ENCODE results near the gene TK2.
"Not testable (repeated sequence)": the region's sequence is repeated elsewhere in the genome, so short reads cannot be mapped to it uniquely, and the experiment has no call there.

The TK2 gene

DNA sequence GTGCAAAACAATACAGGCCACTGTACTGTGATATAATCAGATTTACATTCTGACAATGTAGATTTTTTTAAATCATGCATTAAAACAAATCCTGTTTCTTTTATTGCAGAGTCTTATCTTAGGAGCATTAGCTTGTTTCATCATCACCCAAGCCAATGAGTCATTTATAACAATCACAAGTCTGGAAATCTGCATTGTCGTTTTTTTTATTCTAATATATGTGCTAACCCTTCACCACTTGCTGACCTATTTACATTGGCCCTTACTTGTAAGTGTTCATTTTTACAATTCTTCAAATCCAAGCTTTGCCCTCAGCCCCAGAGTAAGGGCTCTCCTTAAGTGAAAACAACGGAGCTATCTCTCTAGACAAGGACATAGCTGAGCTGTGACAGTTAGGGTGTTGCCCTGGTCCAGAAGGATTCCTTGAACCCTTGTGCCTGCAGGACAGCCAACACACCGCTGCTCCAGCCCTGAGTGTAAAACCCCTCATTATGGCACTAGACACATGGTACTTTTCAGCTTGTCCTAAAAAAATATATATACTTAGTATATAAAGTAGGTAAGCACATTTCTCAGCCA is 20.0 kb upstream of the TK2 start:
- no peak overlapping the region for H3K27ac ChIP-seq (ENCODE audit: low read depth, low read length)
- no peaks in the 10 kb centered on the region for H3K9me2 ChIP-seq (replicated peaks; ENCODE audit: insufficient read depth, low read length)
- H3K9ac ChIP-seq (ENCODE audit: low read length) = no peak overlapping the region
- peaks cover 10% of the 10 kb centered on the region; the same call in 1 of the 2 replicates for H3F3A ChIP-seq (ENCODE audit: insufficient read depth)
- H3K4me3 ChIP-seq (ENCODE audit: insufficient read depth, low read length, poor library complexity, severe bottlenecking) = no peak overlapping the region
- no peaks in the 10 kb centered on the region for H3K27me3 ChIP-seq (ENCODE audit: low read length)
- H3K36me3 ChIP-seq (ENCODE audit: low read length) = peaks cover 14% of the 10 kb centered on the region
- TF ChIP-seq, protein P1, sequence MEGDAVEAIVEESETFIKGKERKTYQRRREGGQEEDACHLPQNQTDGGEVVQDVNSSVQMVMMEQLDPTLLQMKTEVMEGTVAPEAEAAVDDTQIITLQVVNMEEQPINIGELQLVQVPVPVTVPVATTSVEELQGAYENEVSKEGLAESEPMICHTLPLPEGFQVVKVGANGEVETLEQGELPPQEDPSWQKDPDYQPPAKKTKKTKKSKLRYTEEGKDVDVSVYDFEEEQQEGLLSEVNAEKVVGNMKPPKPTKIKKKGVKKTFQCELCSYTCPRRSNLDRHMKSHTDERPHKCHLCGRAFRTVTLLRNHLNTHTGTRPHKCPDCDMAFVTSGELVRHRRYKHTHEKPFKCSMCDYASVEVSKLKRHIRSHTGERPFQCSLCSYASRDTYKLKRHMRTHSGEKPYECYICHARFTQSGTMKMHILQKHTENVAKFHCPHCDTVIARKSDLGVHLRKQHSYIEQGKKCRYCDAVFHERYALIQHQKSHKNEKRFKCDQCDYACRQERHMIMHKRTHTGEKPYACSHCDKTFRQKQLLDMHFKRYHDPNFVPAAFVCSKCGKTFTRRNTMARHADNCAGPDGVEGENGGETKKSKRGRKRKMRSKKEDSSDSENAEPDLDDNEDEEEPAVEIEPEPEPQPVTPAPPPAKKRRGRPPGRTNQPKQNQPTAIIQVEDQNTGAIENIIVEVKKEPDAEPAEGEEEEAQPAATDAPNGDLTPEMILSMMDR (IDR thresholded peaks at IDR 0.05; ENCODE audit: insufficient read depth, low read length, poor library complexity, severe bottlenecking) = no peak
- no peaks in the 10 kb centered on the region for H3K9me3 ChIP-seq (ENCODE audit: insufficient read depth, low read length)
- no peaks in the 10 kb centered on the region for H4K20me1 ChIP-seq (ENCODE audit: low read depth, low read length)
- H3K4me2 ChIP-seq (ENCODE audit: low read depth, low read length, poor library complexity, severe bottlenecking) = no peak overlapping the region
- no peaks in the 10 kb centered on the region for H3K79me2 ChIP-seq (ENCODE audit: insufficient read depth, low read length)
- H2AFZ ChIP-seq (ENCODE audit: low read depth, low read length, severe bottlenecking) = no peak overlapping the region

DNA sequence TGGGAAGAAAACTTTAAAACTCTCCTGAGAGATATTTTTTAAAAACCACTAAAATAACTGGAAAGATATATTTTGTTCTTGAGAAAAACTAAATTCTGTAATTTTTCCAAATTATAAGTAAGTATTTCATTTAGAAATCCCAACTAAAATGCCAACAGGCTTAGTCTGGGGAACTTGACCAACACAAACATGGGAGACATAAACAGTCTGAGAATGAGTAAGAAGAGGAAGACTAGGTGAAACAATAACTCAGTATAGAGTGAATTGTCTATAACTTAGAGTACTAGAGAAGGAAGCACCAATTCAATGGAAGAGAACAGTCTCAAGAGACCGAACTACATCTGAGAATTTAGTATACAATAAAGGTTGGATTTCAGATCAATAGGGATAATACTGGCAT is 19.2 kb upstream of the TK2 start:
- Histone ChIP-seq H3K9me3 (ENCODE audit: insufficient read depth, low read length) (no peaks in the 10 kb centered on the region), H3K4me2 (ENCODE audit: low read depth, low read length, poor library complexity, severe bottlenecking) (no peak overlapping the region), H2AFZ (ENCODE audit: low read depth, low read length, severe bottlenecking) (no peak overlapping the region), H3K79me2 (ENCODE audit: insufficient read depth, low read length) (no peaks in the 10 kb centered on the region), H3K9ac (ENCODE audit: low read length) (no peak overlapping the region), H3K9me2 (replicated peaks; ENCODE audit: insufficient read depth, low read length) (no peaks in the 10 kb centered on the region), H3F3A (ENCODE audit: insufficient read depth) (peaks cover 10% of the 10 kb centered on the region; the same call in 1 of the 2 replicates), H4K20me1 (ENCODE audit: low read depth, low read length) (no peaks in the 10 kb centered on the region), H3K27ac (ENCODE audit: low read depth, low read length) (no peak overlapping the region), H3K4me3 (ENCODE audit: insufficient read depth, low read length, poor library complexity, severe bottlenecking) (no peak overlapping the region), H3K36me3 (ENCODE audit: low read length) (peaks cover 15% of the 10 kb centered on the region), H3K27me3 (ENCODE audit: low read length) (no peaks in the 10 kb centered on the region)
- TF ChIP-seq, protein P1 (IDR thresholded peaks at IDR 0.05; ENCODE audit: insufficient read depth, low read length, poor library complexity, severe bottlenecking) = no peak
- no peak for TF ChIP-seq EZH2phosphoT487 (conservative IDR thresholded peaks at IDR 0.05; ENCODE audit: low read length)

DNA sequence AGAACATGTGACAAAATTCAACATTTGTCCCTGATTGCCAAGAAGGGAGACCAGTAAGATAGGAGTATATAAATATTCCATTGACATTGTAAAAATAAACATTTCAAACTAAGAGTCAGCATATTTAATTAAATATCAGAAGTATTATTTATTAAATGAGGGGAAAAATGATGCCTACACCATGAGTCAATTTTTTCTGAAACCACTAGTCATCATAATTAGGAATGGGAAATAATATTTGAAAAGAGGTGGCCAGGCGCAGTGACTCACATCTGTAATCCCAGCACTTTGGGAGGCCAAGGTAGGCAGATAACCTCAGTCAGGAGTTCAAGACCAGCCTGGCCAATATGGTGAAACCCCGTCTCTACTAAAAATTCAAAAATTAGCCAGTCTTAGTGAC is 18.4 kb upstream of the TK2 start:
- Histone ChIP-seq H3K27ac (ENCODE audit: low read depth, low read length) (no peak overlapping the region), H3K9me3 (ENCODE audit: insufficient read depth, low read length) (no peaks in the 10 kb centered on the region), H3K9ac (ENCODE audit: low read length) (no peak overlapping the region), H3K9me2 (replicated peaks; ENCODE audit: insufficient read depth, low read length) (no peaks in the 10 kb centered on the region), H3K27me3 (ENCODE audit: low read length) (no peaks in the 10 kb centered on the region), H2AFZ (ENCODE audit: low read depth, low read length, severe bottlenecking) (no peak overlapping the region), H3K4me2 (ENCODE audit: low read depth, low read length, poor library complexity, severe bottlenecking) (no peak overlapping the region), H3K79me2 (ENCODE audit: insufficient read depth, low read length) (no peaks in the 10 kb centered on the region; the same call in 1 of the 2 replicates), H4K20me1 (ENCODE audit: low read depth, low read length) (no peaks in the 10 kb centered on the region), H3K36me3 (ENCODE audit: low read length) (peaks cover 22% of the 10 kb centered on the region), H3F3A (ENCODE audit: insufficient read depth) (peaks cover 10% of the 10 kb centered on the region; the same call in 1 of the 2 replicates), H3K4me3 (ENCODE audit: insufficient read depth, low read length, poor library complexity, severe bottlenecking) (no peak overlapping the region)
- TF ChIP-seq, protein P1 (IDR thresholded peaks at IDR 0.05; ENCODE audit: insufficient read depth, low read length, poor library complexity, severe bottlenecking) = no peak
- TF ChIP-seq EZH2phosphoT487 (conservative IDR thresholded peaks at IDR 0.05; ENCODE audit: low read length) = no peak

DNA sequence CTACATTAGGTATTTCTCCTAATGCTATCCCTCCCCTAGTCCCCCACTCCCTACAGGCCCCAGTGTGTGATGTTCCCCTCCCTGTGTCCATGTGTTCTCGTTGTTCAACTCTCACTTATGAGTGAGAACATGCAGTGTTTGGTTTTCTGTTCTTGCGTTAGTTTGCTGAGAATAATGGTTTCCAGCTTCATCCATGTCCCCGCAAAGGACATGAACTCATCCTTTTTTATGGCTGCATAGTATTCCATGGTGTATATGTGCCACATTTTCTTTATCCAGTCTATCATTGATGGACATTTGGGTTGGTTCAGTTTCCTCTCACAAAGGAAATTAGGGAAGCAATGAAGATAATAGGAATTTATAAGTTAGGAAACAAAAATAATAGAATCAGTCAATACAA is 17.3 kb upstream of the TK2 start:
- not testable (repeated sequence) for H3K9me2 ChIP-seq (replicated peaks; ENCODE audit: insufficient read depth, low read length); H3K4me2 ChIP-seq (ENCODE audit: low read depth, low read length, poor library complexity, severe bottlenecking); H2AFZ ChIP-seq (ENCODE audit: low read depth, low read length, severe bottlenecking); H3K79me2 ChIP-seq (ENCODE audit: insufficient read depth, low read length); H3K9me3 ChIP-seq (ENCODE audit: insufficient read depth, low read length); H3K9ac ChIP-seq (ENCODE audit: low read length); H3F3A ChIP-seq (ENCODE audit: insufficient read depth); H3K27me3 ChIP-seq (ENCODE audit: low read length); H4K20me1 ChIP-seq (ENCODE audit: low read depth, low read length); H3K4me3 ChIP-seq (ENCODE audit: insufficient read depth, low read length, poor library complexity, severe bottlenecking); H3K27ac ChIP-seq (ENCODE audit: low read depth, low read length)
- H3K36me3 ChIP-seq (ENCODE audit: low read length) = peaks cover 22% of the 10 kb centered on the region
